NOMO-1 (cell line): ENCODE data around the gene ARHGEF17.

Source experiments
- DNase-seq, 2 experiments: peaks; one replicate each; lab custom pipeline; 2025; ENCODE audit not compliant: unreplicated experiment in 2 of 2; lab: John Stamatoyannopoulos, UW

Gene ARHGEF17

DNA sequence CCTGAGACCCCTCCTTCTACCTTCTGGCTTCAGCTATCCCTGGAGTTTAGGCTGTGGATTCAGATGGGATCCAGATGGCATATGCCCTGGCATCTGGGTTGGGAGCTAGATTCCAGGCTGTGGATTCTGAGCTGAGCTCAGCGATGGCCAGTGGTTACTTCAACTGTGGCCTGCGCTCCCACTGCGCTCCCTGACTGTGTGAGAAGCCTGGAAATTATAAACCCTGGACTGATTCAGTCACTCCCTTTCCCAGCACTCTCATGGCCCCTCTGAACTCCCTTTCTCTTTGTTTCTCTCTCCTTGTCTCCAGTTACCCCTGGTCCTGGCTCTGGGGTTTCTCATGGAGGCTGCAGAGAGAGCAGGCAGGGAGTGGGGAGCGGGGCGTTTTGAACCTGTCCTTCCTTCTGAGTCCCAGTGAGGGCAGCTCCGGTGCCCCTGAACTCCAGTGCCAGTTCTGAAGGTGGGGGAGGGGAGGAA is 4.8 kb downstream of the ARHGEF17 start:
- DNase-seq = no peak

DNA sequence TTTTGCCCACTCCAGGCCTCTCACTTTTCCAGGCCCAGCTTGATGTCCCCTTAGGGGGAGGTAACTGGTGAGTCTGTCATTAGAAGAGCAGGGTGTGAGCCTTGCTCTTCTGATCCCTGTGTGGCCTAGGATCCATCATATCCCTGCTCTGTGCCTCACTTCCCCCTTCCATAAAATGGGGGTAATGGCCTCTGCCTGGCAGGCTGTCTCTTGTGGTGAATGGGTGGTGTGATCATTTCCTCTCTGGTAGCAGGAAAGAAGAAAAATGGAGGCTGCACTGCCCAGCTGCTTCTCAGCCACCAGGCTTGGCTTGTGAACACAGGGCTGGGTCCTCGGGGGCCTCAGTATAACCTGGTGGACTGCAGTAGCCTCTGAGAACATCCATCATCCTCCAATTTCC is 5.6 kb downstream of the ARHGEF17 start:
- DNase-seq = peak in 1 of 2 experiments; percentile 31

DNA sequence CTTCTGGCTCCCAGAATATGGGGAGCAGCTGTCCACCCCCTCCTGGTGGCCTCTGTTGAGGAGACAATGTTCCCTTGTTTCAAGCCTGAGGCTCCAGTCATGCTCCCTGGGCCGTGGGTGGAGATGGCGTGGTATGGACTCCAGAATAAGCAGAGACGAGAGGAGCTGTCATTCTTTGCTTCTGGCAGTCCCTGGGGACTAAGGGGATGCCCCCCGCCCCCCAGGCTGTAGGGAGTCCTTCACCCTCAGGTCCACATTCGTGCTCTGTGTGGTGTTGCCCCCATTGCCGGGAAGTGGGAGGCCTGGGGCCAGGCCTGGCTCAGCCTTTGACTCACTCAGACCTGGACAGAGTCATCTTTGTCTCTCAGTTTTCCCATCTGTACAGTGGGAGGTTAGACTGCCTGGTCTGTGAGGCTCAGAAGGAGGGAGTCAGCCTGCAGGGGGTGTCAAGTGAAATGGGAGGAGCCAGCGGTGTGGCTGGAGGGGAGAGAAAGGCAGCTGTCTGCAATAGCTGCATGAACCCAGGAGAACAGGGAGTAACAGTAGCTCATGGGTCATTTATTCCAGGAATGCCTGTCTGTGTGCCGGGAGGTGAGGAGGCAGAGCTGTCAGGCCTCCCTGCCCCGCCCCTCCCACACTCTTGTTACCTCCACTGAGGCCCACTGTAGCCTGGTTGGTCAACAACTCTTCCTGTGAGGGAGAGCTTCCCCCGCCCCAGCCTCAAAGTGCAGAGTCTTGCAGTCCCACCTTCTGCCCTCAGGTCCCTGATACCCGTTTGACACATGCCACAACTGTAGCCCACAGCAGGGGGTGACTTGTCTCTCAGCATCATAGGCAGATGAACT is 6.3 kb downstream of the ARHGEF17 start:
- DNase-seq = peak in 1 of 2 experiments; percentile 9

DNA sequence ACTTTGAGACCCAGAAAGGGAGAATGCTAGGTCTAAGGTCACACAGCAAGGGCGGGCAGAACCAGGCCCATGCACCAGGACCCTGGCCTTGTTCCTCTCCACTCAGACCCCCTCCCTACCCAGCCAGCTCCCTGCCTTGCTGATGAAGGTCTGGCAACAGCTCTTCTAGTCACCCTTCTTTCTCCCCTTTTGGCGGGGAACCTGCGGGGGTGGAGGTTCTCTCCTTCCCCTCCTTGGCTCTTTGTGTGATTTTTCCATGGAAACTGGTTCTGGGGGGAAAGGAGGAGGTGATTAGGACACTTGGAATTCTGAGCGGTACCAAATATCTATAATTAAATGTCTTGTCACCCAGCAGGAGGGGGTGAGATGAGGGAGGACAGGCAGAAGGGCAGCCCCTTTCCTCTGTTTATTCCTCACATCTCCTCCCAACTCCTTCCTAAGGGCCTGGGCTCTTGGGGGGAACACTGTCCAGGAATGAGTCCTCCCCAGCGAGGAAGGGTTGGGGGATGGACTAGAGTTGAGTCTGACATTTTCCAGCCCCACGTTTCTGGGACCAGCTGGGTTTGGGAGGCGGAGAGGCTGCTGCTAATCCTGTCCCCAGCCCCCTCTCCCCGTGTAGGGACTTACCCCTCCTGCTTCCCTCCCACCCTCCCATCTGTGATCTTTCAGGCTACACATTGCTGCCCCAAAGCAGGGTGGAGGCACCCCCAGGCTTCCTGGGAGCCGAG is 7.4 kb downstream of the ARHGEF17 start:
- no peak for DNase-seq

DNA sequence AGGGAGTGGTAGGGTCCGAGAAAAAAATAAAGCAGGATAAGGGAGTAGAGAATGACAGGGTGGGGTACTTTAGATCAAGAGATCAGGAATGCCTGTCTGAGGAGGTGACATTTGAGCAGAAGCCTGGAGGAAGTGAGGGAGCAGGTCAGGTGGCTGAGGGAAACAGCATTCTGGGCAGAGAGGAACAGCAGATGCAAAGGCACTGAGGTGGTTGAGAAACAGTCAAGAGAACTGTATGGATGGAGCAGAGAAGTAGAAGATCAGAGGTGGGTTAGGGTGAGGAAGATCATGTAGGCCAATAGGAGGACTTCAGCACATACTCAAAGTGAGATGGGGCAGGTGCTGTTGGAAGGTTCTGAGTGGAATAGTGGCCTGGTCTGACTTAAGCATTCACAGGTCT is 8.3 kb downstream of the ARHGEF17 start:
- DNase-seq = no peak

DNA sequence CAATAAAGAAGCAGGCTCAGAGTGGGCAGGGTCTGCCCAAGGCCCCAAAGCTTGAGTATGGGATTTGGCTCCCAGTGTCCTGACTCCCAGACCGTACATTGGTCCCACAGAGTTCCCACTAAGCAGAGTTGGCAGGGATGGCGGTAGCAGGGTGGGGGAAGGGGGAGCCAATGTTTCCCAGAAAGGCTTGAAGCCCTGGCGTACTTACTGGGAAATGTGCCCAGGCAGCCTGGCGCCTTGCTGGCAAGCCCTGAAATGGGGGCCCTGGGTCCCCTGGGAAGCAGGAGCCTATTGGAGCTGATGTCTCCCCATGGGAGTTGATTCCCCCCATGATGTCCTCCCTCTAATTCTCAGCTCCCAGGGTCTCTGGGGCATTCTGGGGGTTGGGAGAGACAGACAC is 9.3 kb downstream of the ARHGEF17 start:
- no peak for DNase-seq

DNA sequence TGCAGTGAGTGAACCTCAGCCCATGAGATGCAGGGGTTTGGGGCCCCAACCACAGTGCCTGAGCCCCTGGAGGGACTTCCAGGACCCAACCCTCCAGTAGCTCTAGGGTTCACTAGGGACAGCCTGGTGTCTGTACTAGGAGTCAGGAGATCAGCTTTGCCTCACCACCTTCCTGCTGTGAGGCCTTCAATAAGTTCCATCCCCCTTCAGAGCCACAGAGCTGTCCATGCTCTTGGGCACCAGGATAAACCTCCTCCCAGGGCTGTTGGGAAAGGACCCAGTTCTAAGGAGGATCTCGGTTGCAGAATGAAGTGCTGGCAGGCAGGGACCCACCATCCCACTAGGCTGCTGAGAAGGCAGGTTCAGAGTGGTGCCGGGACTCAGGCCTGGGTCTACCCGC is 9.7 kb downstream of the ARHGEF17 start:
- DNase-seq = no peak

DNA sequence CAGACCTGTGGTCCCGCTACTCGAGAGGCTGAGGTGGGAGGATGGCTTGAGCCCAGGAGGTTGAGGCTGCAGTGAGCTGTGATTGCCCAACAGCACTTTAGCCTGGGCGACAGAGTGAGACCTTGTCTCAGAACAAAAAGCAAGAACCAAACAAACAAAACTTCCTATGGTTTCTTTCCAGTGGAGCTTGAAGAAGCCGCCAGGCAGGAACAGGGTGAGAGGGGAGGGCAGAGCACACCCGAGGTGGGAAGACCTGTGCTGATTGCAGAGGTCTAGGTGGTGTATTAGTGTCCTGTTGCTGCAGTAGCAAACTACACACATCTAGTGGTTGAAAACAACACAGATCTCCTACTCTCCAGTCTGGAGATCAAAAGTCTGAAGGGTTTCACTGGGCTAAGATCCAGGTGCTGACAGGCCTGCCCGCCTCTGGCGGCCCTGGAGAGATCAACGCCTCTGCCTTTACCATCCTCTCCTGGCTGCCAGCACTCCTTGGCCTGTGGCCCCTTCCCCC is 10.5 kb downstream of the ARHGEF17 start:
- no peak for DNase-seq

DNA sequence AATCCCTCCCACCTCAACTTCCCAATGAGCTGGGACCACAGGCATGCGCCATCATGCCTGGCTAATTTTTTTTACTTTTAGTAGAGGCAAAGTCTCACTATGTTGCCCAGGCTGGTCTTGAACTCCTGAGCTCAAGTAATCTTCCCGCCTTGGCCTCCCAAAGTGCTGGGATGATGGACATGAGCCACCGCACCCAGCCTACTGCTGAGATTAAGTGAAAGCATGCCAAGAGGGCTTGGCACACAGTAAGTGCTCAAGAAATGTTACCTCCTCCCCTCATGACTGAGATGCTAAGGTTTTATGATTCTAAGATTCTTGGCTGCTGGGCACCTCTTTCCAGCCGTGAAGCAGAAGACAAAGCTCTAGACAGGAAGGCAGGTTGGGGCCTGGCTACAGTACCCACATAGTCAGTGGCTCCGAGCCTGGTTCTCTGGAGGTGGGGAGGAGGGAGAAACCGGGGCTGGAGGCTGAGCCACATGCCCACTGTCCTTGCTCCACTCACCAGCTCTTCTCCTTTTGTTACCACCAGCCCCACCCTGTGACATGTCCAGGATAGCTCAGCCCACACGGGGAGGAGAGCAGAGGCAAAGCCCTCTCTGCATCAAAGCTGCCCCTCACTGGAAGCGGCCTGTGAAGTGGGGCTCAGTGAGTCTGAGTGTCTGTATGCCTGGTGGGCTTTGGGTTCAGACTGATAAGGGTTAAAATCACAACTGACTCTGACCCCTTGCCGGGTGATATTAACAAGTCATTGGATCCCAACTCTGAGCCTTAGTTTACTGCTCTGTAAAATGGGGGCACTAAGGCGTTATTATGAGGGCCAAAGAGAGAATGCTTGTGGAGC is 12.9 kb downstream of the ARHGEF17 start:
- DNase-seq = no peak

DNA sequence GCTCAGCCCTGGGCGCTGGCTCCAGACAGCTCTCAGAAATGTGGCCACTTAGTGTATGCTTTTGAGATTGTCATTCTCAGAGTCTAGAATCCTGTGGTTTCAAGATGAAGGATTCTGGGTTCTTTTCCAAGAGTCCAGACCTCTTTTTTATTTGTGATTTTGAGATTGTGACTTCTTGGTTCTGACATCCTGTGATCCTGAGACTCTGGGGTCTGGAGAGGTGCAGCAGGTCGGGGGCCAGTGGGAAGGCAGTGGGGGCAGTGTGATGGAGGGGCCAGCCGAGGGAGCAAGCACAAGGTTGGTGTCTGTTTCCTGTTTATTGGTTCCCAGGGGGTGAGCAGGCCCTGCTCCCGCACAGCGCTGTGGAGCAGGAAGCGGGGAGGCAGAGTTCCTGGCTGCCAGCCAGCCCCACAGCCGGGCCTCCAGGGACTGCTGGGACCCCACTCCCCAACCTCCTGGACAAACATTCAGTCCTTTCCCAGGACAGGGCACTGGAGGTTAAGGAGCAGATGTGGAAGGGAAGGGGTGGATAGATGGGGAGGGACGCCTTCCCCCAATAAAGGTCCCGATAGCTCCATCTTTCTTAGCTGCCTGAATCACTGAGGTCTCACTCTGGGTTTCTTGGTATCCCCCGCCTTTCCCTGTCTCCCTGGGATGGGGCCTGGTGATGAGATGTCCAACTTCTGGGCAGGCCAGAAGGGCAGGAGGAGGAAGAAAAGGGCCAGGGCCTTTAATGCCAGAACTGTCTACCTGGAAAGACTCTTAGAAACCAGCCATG is 13.7 kb downstream of the ARHGEF17 start:
- no peak for DNase-seq

DNA sequence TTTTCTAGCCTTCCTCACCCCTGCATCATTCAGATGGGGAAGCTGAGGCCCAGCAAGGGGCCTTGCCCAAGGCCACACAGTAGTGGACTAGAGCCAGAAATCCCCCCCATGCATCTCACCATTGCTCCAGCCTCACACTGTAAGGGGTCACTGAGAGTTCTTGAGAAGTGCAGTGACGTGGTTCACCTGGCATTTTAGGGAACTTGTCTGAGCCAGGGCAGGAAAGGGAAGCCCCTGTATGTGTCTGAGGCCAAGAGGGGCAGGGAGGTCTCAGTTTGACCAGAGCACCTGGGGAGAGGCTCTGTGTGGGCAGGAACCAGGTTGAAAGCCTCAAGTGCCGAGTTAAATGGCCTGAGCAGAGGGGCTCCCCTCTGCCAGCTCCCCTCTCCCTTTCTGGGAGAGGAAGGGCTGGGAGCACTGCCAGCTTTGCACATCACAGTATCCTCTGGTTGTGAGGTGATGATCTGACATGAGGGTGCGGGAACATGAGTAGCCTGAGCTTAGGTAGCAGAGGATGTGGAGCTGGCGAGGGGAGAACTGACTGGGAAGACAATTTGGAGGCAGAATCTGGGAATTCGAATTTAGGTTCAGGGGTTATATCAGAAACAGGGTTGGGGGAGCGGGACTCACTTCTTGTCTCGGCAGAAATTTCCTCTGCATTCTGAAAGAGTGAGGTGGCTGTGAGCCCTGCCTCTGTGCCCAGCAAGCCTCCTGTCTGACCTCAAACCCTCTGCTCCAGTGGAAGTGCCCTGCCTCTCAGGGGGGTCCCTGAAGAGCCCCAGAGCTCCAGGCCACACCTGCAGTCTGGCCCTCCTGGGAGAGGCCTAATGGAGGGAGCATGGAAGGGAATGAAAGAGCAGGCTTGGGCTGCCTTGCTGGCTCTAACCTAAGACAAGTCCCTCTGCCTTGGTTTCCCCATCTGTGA is 14.6 kb downstream of the ARHGEF17 start:
- no peak for DNase-seq

DNA sequence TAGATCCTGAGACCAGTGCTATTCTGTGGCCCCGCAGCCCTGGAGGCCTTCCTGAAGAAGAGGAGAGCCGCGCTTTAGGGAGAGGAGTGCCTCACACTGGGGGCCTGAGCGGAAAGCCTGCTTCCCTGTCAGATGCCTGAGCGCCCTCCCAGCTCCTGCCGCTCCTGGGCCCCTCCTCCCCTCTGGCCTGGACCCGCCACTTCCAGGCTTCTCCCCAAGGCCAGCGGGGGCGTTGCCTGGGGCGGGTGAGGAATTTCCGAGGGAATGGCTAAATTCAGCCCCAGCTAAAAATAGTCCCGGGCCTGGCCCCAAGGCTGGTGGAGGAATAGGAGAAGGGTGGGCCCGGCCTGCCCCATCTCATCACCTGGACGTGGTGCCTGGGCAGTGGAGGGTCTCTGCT is 15.4 kb downstream of the ARHGEF17 start:
- no peak for DNase-seq

DNA sequence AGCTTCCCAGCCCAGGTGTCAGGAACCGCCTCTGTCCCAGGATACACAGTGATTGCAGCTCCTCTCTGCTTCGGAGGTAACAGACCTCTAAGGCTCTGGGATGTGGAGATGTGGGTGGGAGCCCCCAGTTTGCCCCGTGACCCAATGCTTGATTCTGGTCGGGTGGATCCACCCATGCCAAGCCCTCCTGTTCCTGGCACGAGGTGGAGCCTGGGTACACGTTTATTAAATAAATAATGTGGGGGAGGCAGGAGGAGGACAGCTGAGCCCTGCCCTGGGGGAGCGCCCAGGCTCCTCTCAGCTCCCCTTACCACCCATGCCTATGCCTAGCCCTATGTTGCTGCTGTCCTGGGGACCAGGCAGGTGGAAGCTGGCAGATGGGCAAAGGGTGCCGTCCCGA is 16.0 kb downstream of the ARHGEF17 start:
- DNase-seq = no peak

DNA sequence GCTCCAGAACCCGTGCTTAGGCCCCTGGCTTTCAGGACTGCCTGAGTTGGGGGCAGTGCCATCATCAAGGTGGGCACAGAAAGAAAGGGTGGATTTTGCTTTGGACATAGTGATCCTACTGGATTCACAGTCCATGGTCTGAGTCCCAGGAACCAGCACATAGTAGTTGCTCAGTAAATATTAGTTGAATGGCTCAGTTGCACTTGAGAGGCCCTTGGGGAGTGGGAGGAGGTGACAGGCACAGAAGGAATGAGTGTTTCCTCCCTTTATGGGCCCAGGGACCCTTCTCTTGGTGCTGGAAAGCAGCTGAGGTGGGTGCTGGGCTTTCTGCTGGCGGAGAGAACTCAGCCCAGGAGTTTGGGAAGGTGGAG is 16.6 kb downstream of the ARHGEF17 start:
- DNase-seq = no peak

DNA sequence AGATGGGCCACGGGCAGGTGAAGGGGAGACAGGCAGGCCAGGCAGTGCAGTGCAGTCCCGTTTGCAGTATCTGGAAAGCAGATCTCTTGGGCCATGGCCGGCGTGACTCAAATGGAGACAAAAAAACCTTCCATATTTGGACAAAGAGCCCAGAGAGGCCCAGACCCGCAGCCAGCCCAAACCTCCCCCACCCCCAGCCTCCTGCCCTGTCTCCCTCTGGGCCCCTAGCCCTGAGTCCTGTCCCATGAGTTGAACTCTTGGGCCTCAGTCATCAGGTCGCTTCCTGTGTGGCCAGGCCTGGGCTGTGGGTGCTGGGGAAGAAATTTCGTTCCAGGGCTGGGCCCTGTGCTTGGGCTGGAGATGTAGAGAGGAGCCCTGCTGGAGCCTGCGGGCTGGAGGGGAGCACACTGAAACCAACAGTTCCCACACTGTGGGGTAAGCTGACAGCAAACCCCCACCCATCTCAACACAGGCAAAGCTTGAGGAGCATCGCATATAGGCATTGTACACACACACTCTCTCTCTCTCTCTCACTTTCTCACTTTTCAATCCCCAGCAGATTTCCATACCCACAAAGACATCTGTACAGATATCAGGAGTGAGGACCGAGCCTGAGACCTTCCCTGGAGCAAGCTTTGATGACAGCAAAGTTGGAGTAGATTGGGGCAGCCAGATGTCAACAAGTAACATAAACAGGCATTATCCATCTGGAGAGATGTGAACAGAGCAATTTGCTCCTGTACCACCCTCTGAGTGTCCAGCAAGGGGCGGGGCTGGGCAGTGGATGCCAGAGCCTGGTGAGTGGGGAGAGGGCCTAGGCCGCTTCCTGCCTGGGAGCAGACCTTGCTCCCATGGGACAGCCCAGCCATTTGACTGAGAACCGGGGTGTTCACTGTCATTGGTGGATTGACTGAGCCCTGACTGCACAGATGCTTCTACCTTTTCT is 17.2 kb downstream of the ARHGEF17 start:
- DNase-seq = no peak

DNA sequence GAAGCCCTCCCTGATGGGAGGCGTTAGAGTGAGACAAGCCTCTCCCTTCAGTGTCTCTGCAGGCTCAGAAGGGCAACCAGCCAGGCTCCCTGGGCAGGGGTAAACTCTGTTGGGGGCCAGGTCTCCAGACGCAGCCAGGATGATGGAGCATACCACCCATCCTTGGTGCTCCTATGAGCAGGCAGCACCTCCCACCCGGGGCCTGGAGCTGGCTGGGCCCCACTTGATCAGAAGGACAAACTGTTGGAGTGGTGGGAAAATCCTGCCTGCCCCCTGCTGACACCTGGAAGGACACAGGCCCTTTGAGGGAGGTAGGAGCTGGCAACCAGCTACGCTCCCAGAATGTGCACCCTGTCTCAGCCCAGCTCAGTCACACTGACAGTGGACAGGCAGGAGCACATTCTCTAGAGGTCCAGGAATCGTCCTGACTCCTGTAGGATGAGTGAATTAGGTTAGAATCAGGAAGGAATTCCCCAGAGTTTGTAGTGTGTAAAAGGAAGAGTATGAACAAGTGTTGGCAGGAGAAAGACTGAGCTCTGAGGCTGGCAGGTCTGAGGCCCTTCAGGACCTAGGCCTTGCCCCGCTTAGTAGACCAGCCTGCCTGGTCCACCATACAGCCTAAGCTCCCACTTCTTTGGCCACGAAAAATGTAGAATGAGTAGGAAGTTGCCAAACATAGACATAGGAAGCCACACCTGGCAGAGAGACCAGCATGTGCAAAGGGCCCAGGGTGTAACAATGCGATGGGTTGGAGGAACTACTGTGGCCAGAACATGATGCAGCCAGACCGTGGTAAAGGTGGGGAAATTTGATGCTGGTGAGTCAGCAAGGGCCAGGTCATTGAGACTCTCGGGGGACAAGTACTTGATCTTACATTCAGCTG is 19.1 kb downstream of the ARHGEF17 start:
- DNase-seq = no peak

DNA sequence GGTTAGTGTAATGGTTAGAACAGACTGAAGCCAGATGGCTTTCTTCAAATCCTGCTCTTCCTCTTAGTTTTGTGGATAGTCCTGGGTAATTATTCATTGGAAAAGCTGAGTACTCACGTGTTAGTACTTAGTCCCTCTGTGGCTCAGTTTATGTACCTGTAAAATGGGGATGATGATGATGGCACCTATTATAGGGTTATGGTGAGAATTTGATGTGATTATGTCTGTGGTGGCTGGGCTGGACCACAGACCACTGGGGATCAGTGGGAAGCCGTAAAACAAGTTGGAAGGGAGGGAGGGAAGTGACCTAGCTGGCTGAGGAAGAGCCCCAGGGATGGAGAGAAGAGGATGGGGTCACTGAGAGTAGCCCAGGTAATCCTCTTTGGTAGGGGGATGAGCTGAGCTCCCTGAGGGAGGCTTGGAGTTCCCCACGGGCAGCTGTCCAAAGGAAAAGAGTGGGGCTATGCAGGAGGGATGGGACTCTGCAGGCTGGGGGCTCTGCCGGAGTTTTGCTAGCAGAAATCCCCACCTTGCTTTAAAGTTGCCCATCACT is 19.8 kb downstream of the ARHGEF17 start:
- no peak for DNase-seq
